Neural progenitor cell (in vitro differentiated cells): Measurements from ENCODE around the gene ABCF3.

Source experiments
- CTCF ChIP-seq: fragments of 200-600 bp; sonication (generic); IDR thresholded peaks from 2 replicates; pipeline ENCODE4 v1.5.1; 2017; ENCODE audit warnings: antibody characterized with exemption, mild to moderate bottlenecking
- EZH2 ChIP-seq: fragments of 200-600 bp; sonication (generic); IDR thresholded peaks from 2 replicates; pipeline ENCODE4 v1.6.1; 2017; ENCODE audit warnings: antibody characterized with exemption, mild to moderate bottlenecking, moderate library complexity

GRCh38 chr3:184196536-184196935 lies 10.5 kb downstream of the ABCF3 start:
- TF ChIP-seq CTCF, result no peak
- no peak for TF ChIP-seq EZH2
